CD4-positive, alpha-beta T cell treated with Interleukin-15 for 4 hours (primary cell): ENCODE data around the gene PROS1.

ENCODE experiments used
- DNase-seq: peaks from one replicate; pipeline ENCODE4 v3.0.0-alpha.2; 2020; ENCODE audit warnings: low spot score

PROS1 gene

DNA sequence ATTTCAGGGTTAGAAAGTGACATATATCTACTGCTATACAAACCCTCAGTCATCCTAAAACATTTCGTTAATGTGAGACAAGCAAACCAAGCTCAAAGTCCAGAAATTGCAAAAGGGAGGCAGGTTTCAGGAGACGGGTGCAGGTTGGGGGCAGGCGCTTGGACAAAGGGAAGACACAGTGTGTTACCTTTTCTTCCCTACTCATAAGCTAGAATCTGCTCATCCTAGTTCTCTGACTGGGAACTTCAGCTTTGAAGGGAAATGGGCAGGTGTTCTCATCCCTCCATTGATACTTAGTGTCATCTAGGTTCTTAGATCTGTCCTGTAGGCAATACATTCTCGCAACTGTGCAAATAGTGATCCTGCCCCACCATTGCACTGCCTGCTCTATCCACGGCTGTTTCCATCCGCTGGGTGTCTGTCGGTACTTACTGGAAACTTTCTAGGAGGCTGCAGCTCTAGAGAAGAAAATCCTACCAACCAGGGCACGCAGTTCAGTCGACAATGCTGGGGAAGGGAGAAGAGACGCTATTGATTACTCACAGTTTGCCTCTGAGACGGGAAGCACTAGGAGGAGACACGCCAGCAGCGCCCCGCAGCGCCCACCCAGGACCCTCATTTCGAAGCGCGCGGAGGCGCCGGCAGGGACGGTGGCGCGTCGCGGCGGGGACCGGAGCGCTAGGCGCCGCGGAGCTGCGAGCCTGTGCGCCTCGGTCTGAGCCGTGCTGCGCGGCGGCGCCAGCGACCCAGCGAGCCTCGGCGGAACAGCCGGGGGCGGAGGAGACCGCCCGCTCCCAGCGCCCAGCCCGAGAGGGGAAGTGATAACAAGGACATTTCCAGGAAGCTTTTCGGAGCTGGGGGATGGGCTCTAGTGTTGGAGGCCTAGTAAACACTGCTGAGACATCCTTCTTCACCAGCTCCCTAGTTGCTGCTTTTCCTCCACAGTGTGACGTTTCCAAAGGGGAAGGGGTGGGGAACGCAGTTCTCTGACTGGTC, at the start of gene PROS1:
PROS1 (minus strand) TSS at position 766 of the 996 bp plus-strand sequence; CDS start at position 619, 147 bp downstream.
- DNase-seq, result peak; percentile 27

- no peak for DNase-seq
Observed at GRCh38 chr3:94020293-94020692, 46.6 kb upstream of the PROS1 start.

DNA sequence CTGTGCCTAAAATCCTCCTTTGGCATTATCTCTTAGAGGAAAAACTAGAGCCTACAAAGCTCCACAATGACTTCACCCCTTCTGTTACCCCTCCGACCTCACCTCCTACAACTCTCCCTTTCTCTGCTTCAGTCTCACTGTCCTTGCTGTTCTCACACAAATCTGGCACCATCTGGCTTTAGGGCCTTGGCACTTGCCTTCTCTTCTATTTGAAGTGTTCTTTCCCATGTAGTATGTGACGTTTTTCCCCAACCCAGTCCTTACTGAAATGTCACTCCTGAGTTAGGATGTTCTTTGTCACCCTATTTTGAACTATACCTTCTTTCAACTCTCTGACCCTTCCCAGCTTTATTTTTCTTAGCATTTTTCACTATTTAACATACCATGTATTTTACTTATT, 46.0 kb upstream of the PROS1 start:
- no peak for DNase-seq

DNA sequence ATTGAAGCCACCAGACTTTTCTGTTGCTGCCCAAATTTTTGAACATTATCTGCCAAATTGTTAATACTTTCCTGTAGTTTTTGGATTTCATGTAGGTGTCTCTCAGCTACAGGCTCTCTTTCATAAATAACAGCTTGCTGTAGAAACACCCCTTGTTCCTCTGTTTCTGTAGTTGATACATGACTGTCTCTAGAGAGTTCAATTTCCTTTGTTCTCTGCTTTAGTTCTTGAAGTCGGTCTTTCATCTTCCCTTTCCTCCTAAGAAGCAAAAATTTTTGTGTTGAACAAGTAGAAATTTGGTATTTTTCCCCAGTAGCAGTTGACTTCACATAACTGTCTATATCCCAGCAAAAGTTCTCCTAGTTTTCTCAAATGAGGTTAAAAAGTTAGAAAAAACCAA, 41.3 kb upstream of the PROS1 start:
- no peak for DNase-seq

DNA sequence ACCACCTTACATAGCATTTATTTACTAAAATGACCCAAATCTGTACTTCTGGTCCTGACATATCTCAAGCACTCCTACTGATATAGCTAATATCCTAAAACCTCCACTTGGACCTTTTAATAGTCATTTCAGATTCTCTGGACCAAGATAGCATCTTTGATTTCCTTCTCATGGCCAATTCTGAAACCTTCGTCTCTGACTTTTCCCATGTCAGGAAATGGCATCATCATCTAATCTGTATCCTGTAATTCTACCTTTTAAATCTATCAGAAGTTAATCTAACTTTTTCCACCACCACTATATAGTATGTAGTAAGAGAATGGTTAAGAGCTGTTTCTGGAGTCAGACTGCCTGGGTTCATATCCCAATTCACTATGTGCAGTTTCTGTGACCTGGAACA, 38.5 kb upstream of the PROS1 start:
- DNase-seq, result no peak

DNA sequence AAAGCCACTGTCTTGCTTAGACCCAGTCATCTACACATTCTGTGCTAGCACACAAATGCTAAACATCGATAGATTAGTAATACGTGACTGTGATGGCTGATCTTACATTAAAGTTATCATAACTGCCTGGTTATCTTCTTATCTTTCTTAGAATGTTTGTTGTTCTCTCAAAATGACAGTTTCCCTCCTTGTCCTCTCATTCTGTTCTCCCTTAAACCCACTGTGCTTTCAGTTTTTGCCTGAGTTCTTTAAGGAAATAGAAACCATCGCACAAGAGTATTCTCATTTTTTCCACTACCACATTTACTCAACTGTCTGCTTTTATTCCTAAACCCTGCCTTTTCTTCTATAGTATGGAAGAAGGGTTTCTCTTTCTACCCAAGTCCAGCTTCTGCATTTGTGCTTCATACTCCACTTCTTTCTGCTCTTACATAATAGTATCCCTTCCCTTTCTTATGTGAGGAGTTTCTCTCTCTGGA, 37.6 kb upstream of the PROS1 start:
- no peak for DNase-seq

- DNase-seq, result no peak
Observed at GRCh38 chr3:94009608-94010007, 35.9 kb upstream of the PROS1 start.

GRCh38 chr3:94008253-94008652, 34.6 kb upstream of the PROS1 start:
- DNase-seq, result no peak

GRCh38 chr3:94004301-94004910, 30.7 kb upstream of the PROS1 start:
- DNase-seq, result peak; percentile 64

DNA sequence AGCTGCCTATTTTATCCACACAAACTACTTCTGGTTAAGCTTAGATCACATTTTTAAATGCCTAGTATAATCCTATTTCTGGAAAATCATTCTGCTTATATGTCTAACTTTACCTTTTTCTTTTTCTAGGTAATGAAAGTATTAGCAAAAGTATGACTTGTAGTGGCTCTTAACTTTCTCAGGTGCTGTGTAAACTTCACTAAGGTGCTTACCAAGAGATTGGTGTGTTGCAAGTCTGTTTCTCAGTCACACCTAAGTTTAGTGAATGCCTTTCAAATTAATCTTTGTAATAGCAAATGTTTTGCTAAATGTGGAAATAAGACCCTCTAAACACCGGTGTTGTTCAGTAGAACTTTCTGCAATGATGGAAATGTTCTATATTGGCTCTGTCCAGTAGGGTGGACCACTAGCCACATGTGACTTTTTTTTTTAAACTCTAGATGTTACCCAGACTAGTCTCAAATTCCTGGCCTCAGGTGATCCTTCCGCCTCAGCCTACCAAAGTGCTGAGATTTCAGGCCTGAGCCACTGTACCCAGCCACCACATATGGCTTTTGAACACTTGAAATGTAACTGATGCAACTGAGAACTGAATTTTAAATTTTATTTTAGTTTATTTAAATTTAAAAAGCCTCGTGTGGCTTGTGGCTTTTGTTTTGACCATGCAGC, 28.3 kb upstream of the PROS1 start:
- no peak for DNase-seq

GRCh38 chr3:94001191-94001590, 27.5 kb upstream of the PROS1 start:
- DNase-seq, result no peak

- no peak for DNase-seq
Observed at GRCh38 chr3:93994056-93994455, 20.4 kb upstream of the PROS1 start.

GRCh38 chr3:93992207-93992606, 18.5 kb upstream of the PROS1 start:
- DNase-seq, result no peak

- DNase-seq, result no peak
Observed at GRCh38 chr3:93991631-93992030, 17.9 kb upstream of the PROS1 start.

DNA sequence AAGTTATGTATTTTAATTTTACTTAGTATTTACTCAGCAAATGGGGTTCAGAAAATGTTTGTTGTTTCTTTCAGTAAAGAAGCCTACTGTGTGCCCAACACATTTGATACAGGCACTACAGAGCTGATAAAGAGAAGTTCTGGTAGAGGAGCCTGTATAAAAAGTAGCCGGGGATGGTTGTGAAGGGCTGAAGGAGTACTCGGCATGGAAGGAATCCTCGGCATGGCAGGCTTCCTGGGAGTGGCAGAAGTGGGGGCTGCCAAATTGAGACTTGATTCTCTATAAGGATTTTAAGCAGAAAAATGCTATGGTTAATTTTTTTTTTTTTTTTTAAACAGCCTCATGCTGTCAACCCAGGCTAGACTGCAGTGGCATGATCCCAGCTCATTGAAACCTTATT, 15.5 kb upstream of the PROS1 start:
- no peak for DNase-seq

DNA sequence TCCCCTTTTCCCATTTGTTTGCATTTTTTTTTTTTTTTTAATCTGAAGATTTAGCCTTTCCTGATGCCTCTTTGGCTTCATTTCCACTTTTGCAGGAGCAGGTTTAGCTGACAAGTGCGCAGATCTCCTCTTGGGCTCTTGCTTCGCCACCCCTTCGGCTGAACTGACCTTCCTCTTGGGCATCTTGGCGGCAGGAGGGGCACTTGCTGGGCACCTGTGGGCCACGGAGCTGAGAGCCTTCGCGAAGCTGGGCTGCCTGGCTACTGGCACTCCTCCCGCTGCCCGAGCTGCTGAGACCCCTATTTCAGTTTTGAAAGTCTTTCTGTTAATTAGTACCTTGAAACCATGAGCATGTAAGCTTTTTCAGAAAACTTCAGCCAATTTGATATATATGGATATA, 15.1 kb upstream of the PROS1 start:
- DNase-seq, result no peak

DNA sequence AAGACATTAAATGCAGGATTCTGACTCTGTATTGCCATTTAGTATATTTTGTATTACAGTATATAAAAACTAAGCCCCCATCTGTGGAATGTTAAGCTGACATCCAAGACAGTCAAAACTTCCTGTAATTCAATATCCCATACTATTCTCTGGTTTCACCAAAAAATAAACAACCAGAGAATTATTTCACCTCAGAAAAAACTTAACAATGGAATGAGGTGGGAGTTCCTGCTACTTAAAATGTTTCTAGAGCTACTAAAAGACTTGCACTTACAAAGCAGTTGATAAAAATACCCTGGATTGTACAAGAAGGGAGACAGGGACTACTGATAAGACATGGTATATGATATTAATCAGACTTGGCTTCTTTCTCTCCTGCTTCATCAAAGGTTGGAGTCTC, 14.6 kb upstream of the PROS1 start:
- no peak for DNase-seq

DNA sequence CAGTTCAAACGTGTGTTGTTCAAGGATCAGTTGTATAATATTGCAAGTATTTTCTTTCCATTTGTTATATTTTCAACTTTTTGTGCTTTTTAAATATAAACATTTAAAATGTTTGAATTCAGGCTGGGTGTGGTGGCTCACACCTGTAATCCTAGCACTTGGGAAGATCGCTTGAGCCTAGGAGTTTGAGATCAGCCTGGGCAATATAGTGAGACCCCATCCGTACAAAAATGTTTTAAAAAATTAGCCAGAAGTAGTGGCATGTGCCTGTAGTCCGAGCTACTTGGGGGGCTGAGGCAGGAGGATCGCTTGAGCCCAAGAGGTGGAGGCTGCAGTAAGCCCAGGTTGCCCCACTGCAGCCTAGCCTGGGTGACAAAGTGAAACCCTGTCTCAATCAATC, 10.9 kb upstream of the PROS1 start:
- no peak for DNase-seq

- DNase-seq, result no peak
Observed at GRCh38 chr3:93983408-93983807, 9.7 kb upstream of the PROS1 start.

- DNase-seq, result no peak
Observed at GRCh38 chr3:93981649-93982048, 8.0 kb upstream of the PROS1 start.

DNA sequence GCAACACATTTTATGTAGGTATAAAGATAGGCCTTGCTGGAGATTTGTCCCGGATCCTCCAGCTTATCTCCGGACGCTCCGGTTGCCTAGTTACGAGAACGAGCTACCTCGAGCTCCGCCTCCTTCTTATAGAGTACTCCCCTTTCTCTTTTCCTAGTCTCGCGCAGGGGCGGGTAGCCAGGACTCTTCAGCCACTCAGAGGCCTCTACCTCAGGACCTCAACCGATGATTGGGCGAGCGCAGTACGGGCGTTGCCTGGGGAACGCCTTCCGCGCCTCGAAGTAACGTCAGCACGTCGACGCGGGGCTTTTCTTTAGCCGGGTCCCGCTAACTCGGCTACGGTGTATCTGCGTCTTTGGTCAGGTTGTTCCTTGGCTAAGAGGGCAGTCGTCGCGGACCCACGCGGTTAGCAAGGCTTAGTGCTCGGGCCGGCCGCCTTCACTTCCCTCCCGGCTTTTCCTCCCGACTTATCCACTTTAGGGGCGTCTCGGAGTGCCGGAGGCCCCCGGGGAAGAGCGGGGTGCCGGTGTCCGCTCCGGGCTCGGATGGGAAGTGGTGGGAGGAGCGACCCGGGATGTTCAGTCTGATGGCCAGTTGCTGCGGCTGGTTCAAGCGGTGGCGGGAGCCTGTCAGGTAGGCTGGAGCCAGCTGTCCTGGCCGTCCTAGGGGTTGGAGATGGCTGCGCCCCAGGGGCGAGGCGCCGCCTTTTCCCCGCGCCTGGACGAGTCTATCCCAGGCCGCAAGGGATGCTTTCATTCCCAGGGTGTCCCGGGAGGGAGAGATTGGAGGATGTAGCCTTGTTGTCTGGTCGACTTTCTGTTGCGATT, 6.4 kb upstream of the PROS1 start, which contains the start of gene ARL13B:
ARL13B (plus strand) TSS at position 306 of the 827 bp plus-strand sequence; CDS start at position 575, 269 bp downstream.
- DNase-seq, result peak; percentile 95

GRCh38 chr3:93969997-93970396, 3.7 kb downstream of the PROS1 start:
- DNase-seq, result no peak
